Transverse colon (tissue), 3 donors: ENCODE data around the gene ING1.

Experiments
- CTCF ChIP-seq, 5 experiments: fragments of 200-600 bp in 3 of 5; fragments of 450-650 bp in 2 of 5; sonication (generic) in 3 of 5; IDR thresholded peaks; 1 replicate in 2 of 5; 2 replicates in 3 of 5; pipeline ENCODE4 v1.5.1; 2016 to 2017; ENCODE audit warnings: antibody characterized with exemption in 5 of 5, inconsistent platforms in 3 of 5, mild to moderate bottlenecking in 2 of 5, moderate library complexity in 1 of 5
- EP300 ChIP-seq: sonication (generic); formaldehyde crosslinking; IDR thresholded peaks from one replicate; pipeline ENCODE4 v1.6.1; 2017; ENCODE audit warnings: antibody characterized with exemption, low read depth
- POLR2A ChIP-seq: fragments of 450-650 bp; IDR thresholded peaks from one replicate; pipeline ENCODE4 v1.6.1; 2016; ENCODE audit warnings: antibody characterized with exemption, mild to moderate bottlenecking, moderate library complexity

- no peak for TF ChIP-seq CTCF (IDR thresholded peaks at IDR 0.05)
- no peak for TF ChIP-seq POLR2A
- no peak for TF ChIP-seq EP300
These were observed 16.7 kb upstream of the ING1 start for GRCh38 chr13:110696776-110697175.
